Glomerular endothelial cell (primary cell): Measurements from ENCODE around the gene CFAP77. TPM values are rescaled to one million over a fixed set of nuclear protein-coding genes. Genes with fewer than 3 reads are reported as not detected.

Source experiments
- DNase-seq: peaks from one replicate; pipeline ENCODE4 v3.0.0-alpha.2; 2011; ENCODE audit warnings: low read depth, low spot score; ENCODE audit errors: extremely low read depth
- total RNA-seq: library from RNA; depleted of rRNA; stranded (reverse); fragments of >200 nt; gene quantifications from 2 replicates; pipeline ENCODE4 v1.2.3, GENCODE V29; 2015

The CFAP77 gene
- total RNA-seq, 1 donor from 2014 or later, result not detected

DNA sequence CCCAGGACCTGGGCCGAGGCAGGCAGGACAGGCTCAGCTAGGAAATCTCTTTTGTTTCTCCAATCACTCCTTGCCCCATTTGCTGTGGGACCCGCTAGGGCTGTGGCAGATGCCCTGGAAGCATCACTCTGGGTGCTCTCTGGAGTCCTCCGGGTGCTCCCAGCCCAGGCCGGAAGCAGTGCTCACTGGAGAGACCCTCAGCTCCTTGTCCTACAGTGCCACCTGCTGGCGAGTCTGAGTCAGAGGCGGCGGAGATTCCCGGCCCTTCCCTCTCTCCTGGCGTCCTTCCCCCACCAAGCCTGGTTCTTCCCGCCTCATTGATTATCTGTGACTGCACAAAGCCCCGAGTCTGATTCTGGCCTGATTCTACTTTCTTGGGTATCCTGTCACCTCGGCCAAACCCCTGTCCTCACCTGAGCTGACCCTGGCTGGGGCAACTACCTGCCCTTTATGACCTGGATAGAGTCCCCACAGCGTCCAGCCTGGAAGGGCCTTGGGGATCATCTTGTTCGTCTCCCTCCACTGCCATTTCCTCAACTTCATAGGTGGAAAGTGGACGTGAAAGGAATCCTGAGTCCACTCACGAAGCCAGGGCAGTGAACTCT is 165.1 kb downstream of the CFAP77 start:
- DNase-seq, result peak; percentile 23

DNA sequence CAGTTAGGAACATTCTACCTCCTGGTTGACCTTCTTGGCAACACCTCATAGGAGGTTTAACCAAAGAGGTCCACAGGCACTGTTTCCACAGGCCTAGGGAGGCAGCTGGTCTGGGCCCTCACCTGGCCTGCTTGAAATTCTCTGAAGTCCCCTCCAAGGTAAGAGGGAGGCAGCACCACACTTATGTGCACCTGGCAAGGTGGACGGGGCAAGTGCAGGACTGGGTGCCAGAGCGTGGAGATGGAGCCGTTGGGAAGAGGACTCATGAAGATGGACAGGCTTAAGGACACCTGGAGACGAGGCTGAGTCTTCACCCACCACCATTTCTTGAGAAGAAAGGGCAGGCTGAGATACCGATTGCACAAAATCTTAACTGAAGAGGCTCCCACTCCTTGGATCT is 165.8 kb downstream of the CFAP77 start:
- DNase-seq, result no peak

DNA sequence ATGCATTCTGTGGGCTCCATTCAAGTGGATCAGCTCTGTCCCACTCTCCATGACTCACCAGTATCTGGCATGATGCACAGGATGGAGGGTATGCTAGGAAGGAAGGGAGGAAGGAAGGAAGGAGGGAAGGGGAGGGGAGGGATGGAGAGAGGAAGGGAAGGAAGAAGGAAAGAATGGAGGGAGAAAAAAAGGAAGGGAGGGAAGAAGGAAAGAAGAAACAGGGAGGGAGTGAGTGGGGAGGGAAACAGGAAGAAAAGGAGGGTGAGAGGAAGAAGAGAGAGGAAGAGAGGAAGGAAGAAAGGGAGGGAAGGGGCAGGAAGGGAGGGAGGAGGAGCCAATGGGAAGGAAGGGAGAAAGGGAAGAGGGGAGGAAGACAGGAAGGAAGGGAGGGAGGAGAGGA is 167.1 kb downstream of the CFAP77 start:
- no peak for DNase-seq

DNA sequence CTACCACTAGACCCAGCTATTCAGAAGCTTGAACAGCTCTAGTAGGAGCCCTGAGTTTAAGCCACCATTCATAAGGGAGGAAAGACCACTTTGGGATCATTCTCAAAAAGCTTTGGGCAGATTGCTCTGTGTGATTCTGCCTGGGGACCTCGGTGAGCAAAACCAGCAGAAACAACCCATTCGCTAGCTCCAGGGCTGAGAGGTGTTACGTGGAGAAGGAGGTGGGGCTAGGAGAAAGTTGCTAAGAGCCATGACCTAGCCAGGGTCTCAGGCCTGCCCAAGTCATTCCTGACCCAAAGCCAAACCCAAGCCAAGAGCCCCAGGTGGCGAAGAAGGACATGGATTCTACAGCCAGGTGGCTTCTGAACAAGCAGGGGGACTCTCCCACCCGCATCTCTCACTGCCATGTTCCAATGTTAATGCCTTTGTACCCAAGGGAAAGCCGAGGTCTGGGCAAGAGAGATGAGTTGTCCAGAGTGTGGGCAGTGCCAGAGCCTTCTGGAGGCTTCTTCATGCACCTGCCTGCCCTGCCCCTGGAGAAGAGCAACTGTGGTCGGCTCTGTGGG is 168.4 kb downstream of the CFAP77 start:
- no peak for DNase-seq

DNA sequence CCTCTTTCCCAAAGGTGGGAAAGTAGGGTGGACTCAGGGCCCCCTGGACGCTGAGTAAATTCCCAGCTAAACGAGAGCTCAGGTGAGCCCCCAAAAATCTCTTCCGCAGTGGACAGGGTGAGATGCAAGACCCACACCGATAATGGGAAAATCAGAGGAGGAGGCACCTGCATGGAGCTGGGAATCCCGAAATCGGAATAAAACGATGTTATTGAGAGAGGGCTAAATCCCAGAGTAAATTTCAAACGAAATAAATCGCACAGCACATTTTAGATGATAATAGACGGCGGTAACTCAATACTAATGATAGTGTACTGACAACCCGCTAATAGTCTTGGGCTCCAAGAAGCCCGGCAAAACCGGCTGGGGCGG is 169.4 kb downstream of the CFAP77 start:
- no peak for DNase-seq

DNA sequence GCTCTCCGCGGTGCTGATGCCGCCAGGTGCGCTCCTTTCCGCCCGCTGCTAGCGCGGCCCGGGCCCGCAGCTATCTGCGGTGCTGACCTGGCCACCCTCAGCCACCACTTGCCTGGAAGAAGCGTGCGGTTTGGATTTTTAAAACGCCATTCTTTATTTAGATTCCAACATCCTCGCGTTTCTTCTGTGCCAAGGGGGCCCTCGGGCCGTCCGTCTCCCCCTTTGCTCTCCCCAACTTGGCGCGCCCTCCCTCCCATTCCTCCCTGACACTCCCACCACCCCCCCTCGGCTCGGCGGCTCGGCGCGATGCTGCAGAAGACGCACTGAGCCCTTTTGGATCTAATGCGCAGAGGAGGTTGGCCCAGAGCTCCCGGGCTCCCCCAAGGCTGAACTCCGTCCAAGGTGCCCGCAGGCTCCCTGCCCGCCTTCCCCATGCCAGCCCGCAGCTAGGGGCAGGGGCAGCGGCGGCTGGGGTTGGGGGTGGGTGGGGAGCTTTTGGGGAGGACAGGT is 172.3 kb downstream of the CFAP77 start, which contains the start of gene BARHL1:
BARHL1 (plus strand) TSS at position 331 of the 510 bp plus-strand sequence. CDS start 192 bp downstream, outside the sequence.
- DNase-seq, result no peak

DNA sequence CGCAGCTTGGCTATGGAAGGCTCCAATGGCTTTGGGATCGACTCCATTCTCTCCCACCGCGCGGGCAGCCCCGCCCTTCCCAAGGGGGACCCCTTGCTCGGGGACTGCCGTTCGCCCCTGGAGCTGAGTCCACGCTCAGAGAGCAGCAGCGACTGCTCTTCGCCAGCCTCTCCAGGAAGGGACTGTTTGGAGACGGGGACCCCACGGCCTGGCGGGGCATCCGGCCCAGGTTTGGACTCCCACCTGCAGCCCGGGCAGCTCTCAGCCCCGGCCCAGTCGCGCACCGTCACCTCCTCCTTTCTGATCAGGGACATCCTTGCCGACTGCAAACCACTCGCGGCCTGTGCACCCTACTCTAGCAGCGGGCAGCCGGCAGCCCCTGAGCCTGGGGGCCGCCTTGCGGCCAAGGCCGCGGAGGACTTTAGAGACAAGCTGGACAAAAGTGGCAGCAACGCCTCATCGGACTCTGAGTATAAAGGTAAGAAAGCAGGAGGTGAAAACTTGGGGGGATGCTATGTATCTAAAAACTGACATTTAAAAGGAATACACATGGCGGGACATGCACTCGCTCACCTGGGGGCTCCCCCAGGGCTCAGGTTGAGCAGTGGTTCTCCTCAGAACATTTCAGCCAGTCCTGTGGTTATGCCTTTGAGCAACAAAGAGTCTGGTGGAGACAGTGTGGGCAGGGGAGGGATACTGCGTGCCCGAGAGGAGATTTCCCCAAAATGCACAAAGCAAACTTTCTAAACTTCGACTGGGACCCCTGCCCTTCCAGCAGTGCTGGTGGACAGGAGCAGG is 173.0 kb downstream of the CFAP77 start:
- no peak for DNase-seq

DNA sequence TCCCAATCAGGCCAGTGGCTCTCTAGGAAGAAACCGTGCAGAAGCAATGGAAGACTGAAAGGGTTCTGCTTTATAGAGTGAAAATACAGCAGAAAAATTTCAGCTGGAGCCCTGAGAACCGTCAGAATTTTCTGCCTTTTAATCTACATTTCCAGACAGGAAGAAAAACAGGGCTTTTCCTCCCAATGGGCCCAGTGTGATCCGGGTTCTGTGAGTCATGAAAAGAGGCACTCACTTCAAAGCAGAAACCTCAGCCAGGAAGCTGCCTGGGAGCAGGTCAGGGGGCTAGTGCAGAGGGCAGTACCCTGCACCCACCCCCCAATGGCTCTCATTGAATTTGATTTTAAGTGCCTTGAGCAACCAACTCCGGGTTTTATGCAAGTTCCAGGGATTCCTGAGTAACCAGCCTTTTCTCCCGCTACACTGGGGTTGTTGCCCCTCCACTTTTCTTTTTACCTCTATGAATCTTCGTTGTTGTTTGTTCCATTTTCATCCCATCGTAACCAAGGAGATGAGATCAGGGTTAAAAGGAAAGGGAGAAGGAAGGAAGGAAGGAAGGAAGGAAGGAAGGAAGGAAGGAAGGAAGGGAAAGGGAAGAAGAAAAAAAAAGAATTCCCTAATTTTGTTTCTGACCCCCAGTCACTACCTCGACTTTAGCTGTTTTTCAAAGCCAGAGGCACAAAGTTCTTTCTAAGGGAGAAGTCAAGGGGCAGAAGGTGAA is 173.7 kb downstream of the CFAP77 start:
- DNase-seq, result no peak

DNA sequence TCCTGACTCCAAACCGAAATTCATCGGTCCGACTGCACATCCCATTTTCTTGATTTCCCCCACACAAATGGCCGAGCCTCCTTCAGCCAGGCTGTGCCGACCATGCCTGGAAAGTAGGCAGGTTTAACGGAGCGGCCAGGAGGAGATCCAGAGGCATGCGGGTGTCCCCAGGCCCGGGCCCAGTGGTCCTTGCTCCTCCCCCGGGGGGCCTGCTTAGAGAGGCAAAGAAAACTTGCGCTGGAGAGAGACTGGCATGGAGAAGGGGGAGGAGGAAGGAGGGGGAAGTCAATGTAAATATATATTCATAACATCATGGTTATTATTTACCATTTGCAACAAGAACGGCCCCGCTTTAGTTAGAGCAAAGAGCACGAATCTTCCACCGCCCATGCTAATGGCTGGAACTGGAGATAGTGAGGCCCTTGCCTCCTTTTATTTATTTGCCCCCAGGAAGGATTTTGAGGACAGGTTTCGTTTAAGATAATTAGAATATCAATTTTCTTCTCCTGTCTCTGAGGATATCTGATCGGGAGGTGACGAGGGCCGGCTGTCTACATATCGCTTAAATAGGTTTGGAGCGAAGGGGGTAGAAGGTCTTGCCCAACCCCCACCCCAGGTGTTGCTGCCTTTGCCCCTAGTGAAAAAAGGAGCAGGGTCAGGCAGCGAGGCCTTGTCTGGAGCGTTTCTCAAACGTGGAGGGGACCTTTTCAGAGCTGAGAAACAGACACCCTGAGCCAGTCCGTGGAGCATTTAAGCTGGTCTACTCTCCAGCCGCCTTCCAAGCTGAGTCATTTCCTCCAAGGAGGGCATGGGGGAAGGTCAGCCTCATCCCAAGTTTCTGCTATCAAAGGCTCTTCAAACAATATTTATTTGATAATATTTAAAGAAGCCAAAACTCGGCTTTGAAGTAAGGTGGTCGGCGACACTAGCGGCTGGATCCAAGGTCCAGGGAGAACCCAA is 174.9 kb downstream of the CFAP77 start:
- DNase-seq, result no peak

DNA sequence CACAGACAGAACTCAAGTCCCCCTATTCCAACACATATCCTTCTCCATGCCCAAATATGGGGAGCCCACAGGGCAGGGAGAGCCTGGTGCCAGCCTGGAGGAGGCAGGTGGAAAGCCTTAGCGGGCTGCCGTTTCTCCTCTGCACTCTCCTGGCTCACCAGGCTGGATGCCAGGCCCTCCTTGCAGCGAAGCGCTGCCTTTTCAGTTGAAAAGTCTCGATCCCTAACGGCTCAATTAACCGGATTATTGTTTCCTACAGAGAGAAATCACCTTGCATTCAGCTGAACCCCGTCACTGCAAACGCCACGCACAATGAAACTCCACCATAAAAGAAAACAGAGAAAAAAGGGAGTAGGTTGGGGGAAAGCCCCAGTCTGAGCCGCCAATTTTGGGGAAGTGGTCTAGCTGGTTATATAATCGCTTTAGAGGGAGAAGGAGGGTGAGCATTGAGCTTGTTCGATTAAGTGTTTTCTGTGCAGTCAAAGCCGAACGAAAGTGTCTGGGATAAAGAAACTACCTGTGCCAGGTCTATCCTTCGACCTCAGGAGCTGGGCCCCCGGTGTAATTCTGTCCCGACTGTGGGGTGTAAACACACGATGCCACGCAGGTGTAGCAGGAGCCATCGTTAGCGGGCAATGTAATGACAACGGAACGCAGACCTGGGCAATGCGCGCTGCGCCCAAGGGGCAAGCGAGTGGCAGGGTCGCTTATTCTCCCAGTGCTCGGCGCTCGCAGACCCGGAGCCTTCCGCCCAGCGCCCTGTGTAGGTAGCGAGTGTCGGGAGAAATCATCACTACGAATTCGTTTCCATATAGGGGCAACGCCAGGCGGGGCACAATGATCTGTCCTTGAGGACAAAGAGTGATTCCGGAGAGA is 176.2 kb downstream of the CFAP77 start:
- no peak for DNase-seq

DNA sequence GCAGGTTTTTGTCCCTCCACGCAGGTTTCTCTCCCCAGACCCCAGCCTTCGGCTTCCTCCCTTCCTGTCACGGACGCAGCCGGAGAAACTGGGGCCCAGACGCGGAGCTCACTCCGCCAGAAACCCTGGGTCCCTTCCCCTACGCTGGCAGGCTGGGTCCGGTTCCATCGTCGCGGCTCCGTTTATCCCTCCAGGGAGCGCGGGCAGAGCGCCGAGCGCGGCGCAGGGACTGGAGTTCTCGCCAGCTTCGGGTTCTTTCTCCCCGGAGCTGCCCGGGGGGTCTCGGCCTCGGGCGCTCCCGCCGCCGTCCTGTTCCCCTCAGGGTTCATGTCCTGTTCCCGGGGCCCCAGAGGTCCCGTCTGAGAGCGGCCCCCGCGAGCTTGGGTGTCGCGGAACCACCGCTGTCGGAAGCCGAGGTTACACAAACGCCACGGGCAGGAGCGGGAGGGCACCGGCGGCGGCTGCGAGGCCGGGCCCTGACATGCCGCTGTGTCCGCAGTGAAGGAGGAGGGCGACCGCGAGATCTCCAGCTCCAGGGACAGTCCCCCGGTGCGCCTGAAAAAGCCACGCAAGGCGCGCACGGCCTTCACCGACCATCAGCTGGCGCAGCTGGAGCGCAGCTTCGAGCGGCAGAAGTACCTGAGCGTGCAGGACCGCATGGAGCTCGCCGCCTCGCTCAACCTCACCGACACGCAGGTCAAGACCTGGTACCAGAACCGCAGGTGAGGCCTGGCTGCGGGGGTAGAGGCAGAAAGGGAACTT is 177.0 kb downstream of the CFAP77 start:
- DNase-seq, result no peak

DNA sequence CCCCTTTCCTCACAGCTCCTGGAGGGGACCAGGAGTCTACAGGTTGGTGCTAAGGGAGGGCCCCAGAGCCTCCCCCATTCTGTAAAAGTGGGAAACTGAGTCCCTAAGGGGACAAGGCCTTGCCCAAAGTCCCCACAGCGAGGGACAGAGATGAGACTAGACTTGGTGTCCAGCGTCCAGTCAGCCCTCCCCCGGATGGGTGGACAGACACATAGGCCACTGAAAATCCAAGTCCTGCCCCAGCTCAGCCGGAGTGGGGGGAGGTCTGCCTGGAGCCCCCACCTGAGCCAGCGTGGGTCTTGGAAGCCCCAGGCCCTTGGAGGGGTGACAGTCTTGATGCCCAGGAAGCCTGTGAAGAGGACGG is 177.6 kb downstream of the CFAP77 start:
- no peak for DNase-seq

DNA sequence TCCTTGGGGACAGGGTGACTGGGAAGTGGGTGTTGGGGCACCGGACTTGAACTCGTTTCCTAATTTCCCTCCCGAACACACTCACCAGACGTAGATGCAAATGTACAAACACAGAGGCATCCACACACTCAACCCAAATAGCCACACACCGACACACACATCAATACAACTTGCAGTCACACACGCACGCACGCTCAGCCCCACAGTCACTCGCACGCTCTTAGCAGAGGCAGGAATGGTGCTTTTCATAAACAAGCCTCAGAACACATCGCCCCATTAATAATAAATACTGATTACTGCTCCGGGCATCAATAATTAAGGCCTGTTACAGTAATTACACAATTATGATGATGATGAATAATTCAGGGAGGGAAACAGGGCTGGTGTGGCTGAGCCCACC is 178.1 kb downstream of the CFAP77 start:
- no peak for DNase-seq

DNA sequence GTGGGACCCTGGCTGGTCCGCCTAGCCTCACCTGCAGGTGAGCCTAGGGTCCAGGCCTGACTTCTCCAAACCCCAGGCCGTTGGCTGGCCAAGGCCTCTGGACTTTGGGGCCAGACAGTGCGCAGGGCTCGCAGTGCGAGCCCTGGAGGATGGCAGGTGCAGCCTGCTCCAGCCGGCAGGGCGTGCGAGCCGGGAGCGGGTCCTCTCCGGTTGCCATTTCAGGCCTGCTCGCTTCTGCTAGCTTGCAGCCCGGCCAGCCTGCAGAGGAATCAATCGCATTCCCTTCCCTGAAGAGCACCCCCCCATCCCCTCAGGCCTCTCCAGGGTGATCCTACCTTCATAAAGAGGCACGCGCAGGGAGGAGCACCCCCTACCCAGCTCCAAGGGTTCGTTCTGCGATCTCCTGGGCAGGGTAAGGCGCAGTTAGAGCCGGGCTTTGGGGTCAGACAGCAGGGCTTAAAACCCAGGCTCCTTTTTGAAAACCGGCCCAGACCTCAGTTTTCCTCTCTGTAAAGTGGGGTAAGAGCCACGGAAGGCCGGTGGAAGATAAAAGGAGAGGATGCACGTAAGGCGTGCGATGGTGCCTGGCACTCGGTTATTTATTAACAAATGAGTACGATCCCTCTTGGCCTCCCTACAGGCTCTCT is 178.6 kb downstream of the CFAP77 start:
- DNase-seq, result no peak

DNA sequence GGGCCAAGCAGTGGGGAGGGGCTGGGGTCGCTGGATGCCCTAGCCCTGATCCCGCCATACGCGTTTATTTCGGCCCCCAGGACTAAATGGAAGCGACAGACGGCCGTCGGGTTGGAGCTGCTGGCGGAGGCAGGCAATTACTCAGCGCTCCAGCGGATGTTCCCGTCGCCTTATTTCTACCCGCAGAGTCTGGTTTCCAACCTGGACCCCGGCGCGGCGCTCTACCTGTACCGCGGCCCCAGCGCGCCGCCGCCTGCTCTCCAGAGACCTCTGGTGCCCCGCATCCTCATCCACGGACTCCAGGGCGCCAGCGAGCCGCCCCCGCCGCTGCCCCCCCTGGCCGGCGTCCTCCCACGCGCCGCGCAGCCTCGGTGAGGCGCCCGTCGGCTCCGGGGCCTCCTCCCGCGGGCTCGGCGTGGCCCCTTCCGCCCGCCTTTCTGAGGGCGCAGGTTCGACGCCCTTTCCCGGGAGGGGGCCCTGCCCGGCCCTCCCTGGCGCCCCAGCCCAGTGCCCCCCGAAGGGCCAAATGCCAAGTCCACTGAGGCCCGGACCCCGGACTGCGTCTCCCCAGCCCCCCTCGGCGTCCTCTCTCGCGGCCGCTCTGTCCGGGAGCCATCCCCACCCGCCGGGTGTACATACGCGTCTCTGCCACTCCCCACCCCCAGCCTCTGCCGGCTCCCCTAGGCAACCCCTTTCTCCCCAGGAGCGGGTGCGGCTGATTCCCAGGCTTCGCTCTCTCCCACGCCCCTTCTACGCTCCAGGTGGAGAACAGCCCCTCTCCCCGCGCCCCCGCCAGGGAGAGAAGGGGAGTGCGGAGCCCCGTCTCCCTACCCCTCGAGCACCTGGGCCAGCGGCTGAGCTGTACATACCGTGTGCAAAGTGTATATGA is 179.4 kb downstream of the CFAP77 start:
- no peak for DNase-seq

DNA sequence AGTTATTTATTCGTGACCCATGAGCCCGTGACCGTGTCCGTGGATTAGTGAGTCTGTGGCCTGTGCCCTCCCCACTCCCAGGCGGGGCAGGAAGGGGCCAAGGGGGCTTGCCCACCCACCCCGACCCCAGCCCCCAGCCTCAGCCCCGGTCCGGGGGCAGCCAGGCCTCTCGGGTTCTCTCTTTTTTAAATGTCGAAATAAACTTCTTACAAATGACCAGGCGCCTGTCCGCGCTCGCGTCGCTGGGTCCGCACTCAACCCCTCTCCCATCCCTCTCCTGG is 180.0 kb downstream of the CFAP77 start:
- no peak for DNase-seq
